OCI-LY1 (cell line): ENCODE measurements around the gene LSMEM2.
A peak's percentile ranks its signal among the peaks of the same experiment; 100 is the strongest.

ENCODE experiments used
- H2AFZ ChIP-seq: fragments of 200-600 bp; sonication (generic), shearing (Covaris generic); 2 replicates; pipeline ENCODE4 v1.6.0; 2014; ENCODE audit warnings: antibody characterized with exemption, mild to moderate bottlenecking, low read length
- H3F3A ChIP-seq: fragments of 200-600 bp; sonication (generic), shearing (Covaris generic); 2 replicates; pipeline ENCODE4 v1.6.0; 2014; ENCODE audit warnings: mild to moderate bottlenecking, antibody characterized with exemption, low read length, moderate library complexity; ENCODE audit not compliant: insufficient read depth
- H3K27ac ChIP-seq: fragments of 200-600 bp; sonication (generic); 2 replicates; pipeline ENCODE4 v1.5.1; 2014; ENCODE audit warnings: low read length, mixed run types, mild to moderate bottlenecking, low read depth; ENCODE audit not compliant: poor library complexity, severe bottlenecking
- H3K27me3 ChIP-seq: fragments of 200-600 bp; sonication (generic); 2 replicates; pipeline ENCODE4 v1.6.0; 2014; ENCODE audit warnings: antibody characterized with exemption, mild to moderate bottlenecking, low read length, moderate library complexity; ENCODE audit not compliant: insufficient read depth
- H3K36me3 ChIP-seq: fragments of 200-600 bp; sonication (generic); 2 replicates; pipeline ENCODE4 v1.6.1; 2014; ENCODE audit warnings: mild to moderate bottlenecking, antibody characterized with exemption, low read length, moderate library complexity, mixed read lengths; ENCODE audit not compliant: insufficient read depth
- H3K4me1 ChIP-seq: fragments of 200-600 bp; sonication (generic); 2 replicates; pipeline ENCODE4 v1.5.1; 2014; ENCODE audit warnings: mild to moderate bottlenecking, low read length, moderate library complexity; ENCODE audit not compliant: insufficient read depth, severe bottlenecking
- H3K4me2 ChIP-seq: fragments of 200-600 bp; sonication (generic), shearing (Covaris generic); 2 replicates; pipeline ENCODE4 v1.6.1; 2014; ENCODE audit warnings: low read length
- H3K4me3 ChIP-seq: fragments of 200-600 bp; sonication (generic); 2 replicates; pipeline ENCODE4 v1.5.1; 2014; ENCODE audit warnings: low read length, low read depth, mild to moderate bottlenecking, mixed read lengths; ENCODE audit not compliant: poor library complexity, severe bottlenecking
- H3K79me2 ChIP-seq: fragments of 200-600 bp; shearing (Covaris generic); 2 replicates; pipeline ENCODE4 v1.6.1; 2016; ENCODE audit warnings: mixed run types, low read length, mixed read lengths; ENCODE audit not compliant: insufficient read depth
- H3K9ac ChIP-seq: fragments of 200-600 bp; sonication (generic), shearing (Covaris generic); 2 replicates; pipeline ENCODE4 v1.6.1; 2014; ENCODE audit warnings: mild to moderate bottlenecking, low read length, mixed read lengths
- H3K9me2 ChIP-seq: fragments of 200-600 bp; sonication (generic), shearing (Covaris generic); 2 replicates; pipeline ENCODE4 v1.6.1; 2014; ENCODE audit warnings: low read depth, mild to moderate bottlenecking, low read length, mixed read lengths
- H3K9me3 ChIP-seq: fragments of 200-600 bp; shearing (Covaris generic); 2 replicates; pipeline ENCODE4 v1.6.1; 2014; ENCODE audit warnings: low read length, mixed read lengths
- H4K20me1 ChIP-seq: fragments of 200-600 bp; sonication (generic), shearing (Covaris generic); 2 replicates; pipeline ENCODE4 v1.6.0; 2016; ENCODE audit warnings: mild to moderate bottlenecking, low read length; ENCODE audit not compliant: insufficient read depth
- EZH2 ChIP-seq: fragments of 200-600 bp; sonication (generic), shearing (Covaris generic); IDR thresholded peaks from 2 replicates; pipeline ENCODE4 v1.8.0; 2017; ENCODE audit warnings: borderline replicate concordance, mixed run types, mild to moderate bottlenecking, antibody characterized with exemption, low read length, moderate library complexity, mixed read lengths
- TF ChIP-seq, protein P1 (sequence below): fragments of 200-600 bp; sonication (generic), shearing (Covaris generic); IDR thresholded peaks from 2 replicates; pipeline ENCODE4 v1.5.1; 2017; ENCODE audit warnings: mild to moderate bottlenecking, antibody characterized with exemption, low read length, moderate library complexity, mixed read lengths

The LSMEM2 gene

DNA sequence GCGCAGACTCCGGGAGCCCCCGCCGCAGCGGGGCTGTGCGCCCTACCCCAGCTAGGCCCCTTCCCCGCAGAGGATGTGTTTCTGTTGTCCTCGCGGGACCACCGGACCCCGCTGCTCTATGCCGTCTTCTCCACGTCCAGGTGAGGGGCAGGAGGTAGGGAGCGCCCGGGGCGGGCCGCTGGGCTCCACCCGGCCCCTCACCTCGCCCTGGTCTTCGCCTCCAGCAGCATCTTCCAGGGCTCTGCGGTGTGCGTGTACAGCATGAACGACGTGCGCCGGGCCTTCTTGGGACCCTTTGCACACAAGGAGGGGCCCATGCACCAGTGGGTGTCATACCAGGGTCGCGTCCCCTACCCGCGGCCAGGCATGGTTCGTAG, 5.2 kb upstream of the LSMEM2 start:
- no peak overlapping the region for H3K27ac ChIP-seq
- H2AFZ ChIP-seq, result no peak overlapping the region
- no peaks in the 10 kb centered on the region for H3K9me3 ChIP-seq
- no peaks in the 10 kb centered on the region for H3K36me3 ChIP-seq
- H3F3A ChIP-seq, result no peaks in the 10 kb centered on the region
- TF ChIP-seq, protein P1, sequence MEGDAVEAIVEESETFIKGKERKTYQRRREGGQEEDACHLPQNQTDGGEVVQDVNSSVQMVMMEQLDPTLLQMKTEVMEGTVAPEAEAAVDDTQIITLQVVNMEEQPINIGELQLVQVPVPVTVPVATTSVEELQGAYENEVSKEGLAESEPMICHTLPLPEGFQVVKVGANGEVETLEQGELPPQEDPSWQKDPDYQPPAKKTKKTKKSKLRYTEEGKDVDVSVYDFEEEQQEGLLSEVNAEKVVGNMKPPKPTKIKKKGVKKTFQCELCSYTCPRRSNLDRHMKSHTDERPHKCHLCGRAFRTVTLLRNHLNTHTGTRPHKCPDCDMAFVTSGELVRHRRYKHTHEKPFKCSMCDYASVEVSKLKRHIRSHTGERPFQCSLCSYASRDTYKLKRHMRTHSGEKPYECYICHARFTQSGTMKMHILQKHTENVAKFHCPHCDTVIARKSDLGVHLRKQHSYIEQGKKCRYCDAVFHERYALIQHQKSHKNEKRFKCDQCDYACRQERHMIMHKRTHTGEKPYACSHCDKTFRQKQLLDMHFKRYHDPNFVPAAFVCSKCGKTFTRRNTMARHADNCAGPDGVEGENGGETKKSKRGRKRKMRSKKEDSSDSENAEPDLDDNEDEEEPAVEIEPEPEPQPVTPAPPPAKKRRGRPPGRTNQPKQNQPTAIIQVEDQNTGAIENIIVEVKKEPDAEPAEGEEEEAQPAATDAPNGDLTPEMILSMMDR, result no peak
- TF ChIP-seq EZH2, result no peak
- no peaks in the 10 kb centered on the region for H3K9me2 ChIP-seq
- H3K27me3 ChIP-seq, result no peaks in the 10 kb centered on the region
- no peaks in the 10 kb centered on the region for H3K79me2 ChIP-seq
- H3K4me1 ChIP-seq, result peaks cover 6% of the 10 kb centered on the region
- H3K9ac ChIP-seq, result no peak overlapping the region
- H4K20me1 ChIP-seq, result no peaks in the 10 kb centered on the region
- no peak overlapping the region for H3K4me3 ChIP-seq
- H3K4me2 ChIP-seq, result no peak overlapping the region

DNA sequence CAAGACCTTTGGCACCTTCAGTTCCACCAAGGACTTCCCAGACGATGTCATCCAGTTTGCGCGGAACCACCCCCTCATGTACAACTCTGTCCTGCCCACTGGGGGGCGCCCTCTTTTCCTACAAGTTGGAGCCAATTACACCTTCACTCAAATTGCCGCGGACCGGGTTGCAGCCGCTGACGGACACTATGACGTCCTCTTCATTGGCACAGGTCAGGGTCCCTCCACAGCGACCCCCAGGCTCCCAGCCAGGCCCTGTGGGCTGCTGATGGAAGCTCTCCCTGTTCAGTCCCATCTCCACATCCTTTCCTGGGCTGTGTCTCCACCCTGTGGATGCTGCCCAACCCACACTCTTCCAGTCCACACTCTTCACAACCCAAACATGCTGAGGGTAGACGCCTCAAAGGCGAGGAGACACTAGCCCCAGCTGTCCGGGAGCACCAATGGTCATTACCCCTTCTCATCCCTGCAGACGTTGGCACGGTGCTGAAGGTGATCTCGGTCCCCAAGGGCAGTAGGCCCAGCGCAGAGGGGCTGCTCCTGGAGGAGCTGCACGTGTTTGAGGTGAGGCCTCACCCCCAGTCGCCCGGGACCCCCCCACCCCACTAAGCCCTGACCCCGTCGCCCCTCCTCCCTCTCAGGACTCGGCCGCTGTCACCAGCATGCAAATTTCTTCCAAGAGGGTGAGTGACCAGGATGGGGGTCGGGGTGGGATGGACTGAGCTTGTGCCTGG, 4.3 kb upstream of the LSMEM2 start:
- Histone ChIP-seq H3K4me1 (peaks cover 6% of the 10 kb centered on the region), H3K4me2 (no peak overlapping the region; the same call in 1 of the 2 replicates), H3K36me3 (no peaks in the 10 kb centered on the region), H3F3A (no peaks in the 10 kb centered on the region), H3K9me2 (no peaks in the 10 kb centered on the region), H2AFZ (no peak overlapping the region), H3K27me3 (no peaks in the 10 kb centered on the region), H3K79me2 (no peaks in the 10 kb centered on the region), H3K9ac (no peak overlapping the region), H3K9me3 (no peaks in the 10 kb centered on the region), H3K27ac (no peak overlapping the region), H4K20me1 (no peaks in the 10 kb centered on the region), H3K4me3 (no peak overlapping the region)
- TF ChIP-seq, protein P1, result peak; percentile 95
- no peak for TF ChIP-seq EZH2

DNA sequence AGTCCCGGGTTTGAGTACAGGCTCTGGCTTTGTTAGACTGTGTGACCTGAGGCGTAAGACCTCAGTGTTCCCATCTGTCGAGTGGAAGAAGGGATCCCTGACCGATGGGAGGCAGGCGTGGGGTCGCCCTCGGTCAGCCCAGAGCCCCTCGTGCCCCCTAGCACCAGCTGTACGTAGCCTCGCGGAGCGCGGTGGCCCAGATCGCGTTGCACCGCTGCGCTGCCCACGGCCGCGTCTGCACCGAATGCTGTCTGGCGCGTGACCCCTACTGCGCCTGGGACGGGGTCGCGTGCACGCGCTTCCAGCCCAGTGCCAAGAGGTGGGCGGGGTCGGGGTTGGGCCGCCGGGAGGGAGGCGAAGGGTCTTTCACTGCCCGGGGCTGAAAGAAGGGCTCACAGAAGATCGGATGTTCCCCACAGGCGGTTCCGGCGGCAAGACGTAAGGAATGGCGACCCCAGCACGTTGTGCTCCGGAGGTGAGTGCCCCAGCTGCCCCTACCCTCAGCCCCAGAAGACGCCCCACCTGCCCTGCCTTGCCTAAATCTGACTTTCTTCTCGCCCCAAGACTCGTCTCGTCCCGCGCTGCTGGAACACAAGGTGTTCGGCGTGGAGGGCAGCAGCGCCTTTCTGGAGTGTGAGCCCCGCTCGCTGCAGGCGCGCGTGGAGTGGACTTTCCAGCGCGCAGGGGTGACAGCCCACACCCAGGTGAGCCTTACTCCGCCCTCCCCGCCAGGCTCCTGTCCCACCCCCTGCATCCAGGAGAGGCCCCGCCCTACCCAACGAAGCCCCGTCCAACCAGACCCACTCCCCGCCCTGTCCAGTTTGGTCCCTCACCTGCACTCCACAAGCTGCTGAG, 3.5 kb upstream of the LSMEM2 start:
- TF ChIP-seq EZH2, result no peak
- TF ChIP-seq, protein P1, result no peak
- H3K4me2 ChIP-seq, result no peak overlapping the region; the same call in 1 of the 2 replicates
- H3K9me3 ChIP-seq, result no peaks in the 10 kb centered on the region
- no peaks in the 10 kb centered on the region for H4K20me1 ChIP-seq
- peaks cover 6% of the 10 kb centered on the region for H3K4me1 ChIP-seq
- no peak overlapping the region for H2AFZ ChIP-seq
- H3K27me3 ChIP-seq, result no peaks in the 10 kb centered on the region
- no peak overlapping the region for H3K27ac ChIP-seq
- H3K4me3 ChIP-seq, result no peak overlapping the region
- H3K9me2 ChIP-seq, result no peaks in the 10 kb centered on the region
- H3F3A ChIP-seq, result no peaks in the 10 kb centered on the region
- no peaks in the 10 kb centered on the region for H3K36me3 ChIP-seq
- no peaks in the 10 kb centered on the region for H3K79me2 ChIP-seq
- no peak overlapping the region for H3K9ac ChIP-seq
